PC-9 (cell line): ENCODE results near the gene AP1B1. TPM values are rescaled to one million over a fixed set of nuclear protein-coding genes. Genes with fewer than 3 reads are reported as not detected.
A peak's percentile ranks its signal among the peaks of the same experiment; 100 is the strongest.

Experiments
- BruUV-seq: library from RNA; stranded (reverse); fragments of 400-500 nt; replicated peaks from 2 replicates; lab custom pipeline; 2021; lab: Mats Ljungman, UMichigan
- CTCF ChIA-PET: fragments of 300-600 bp; sonication (Branson Sonifier 250); formaldehyde crosslinking; loops from one replicate; lab custom pipeline; 2022; ENCODE audit warnings: antibody characterized with exemption; lab: Charles Lee
- POLR2A ChIA-PET: fragments of 300-600 bp; sonication (Branson Sonifier 250); formaldehyde crosslinking; loops from one replicate; lab custom pipeline; 2022; ENCODE audit warnings: antibody characterized with exemption; ENCODE audit not compliant: unreplicated experiment; lab: Charles Lee
- DNase-seq, 2 experiments: peaks; one replicate each; pipeline versions ENCODE4 v3.0.0 to v3.0.0-alpha.2; 2015 to 2022; ENCODE audit warnings: mixed read lengths in 1 of 2
- H2AFZ ChIP-seq: fragments of 200-600 bp; sonication (generic); 2 replicates; pipeline ENCODE4 v1.8.1; 2017; ENCODE audit warnings: antibody characterized with exemption
- H3F3A ChIP-seq: fragments of 200-600 bp; sonication (generic); 2 replicates; pipeline ENCODE4 v1.8.1; 2017; ENCODE audit warnings: antibody characterized with exemption, mild to moderate bottlenecking, low read depth; ENCODE audit not compliant: insufficient read depth
- H3K27ac ChIP-seq: fragments of 200-600 bp; sonication (generic); 2 replicates; pipeline ENCODE4 v1.6.1; 2016; ENCODE audit warnings: mixed run types
- H3K27me3 ChIP-seq: fragments of 200-600 bp; sonication (generic); 2 replicates; pipeline ENCODE4 v1.6.1; 2016; ENCODE audit warnings: low read depth, mixed run types; ENCODE audit not compliant: insufficient read depth
- H3K36me3 ChIP-seq: fragments of 200-600 bp; sonication (generic); 2 replicates; pipeline ENCODE4 v1.6.1; 2016; ENCODE audit warnings: low read depth, mixed run types
- H3K4me1 ChIP-seq: fragments of 200-600 bp; sonication (generic); replicated peaks from 2 replicates; pipeline ENCODE4 v1.6.1; 2016; ENCODE audit warnings: mixed run types; ENCODE audit not compliant: insufficient read depth
- H3K4me2 ChIP-seq: fragments of 200-600 bp; sonication (generic); 2 replicates; pipeline ENCODE4 v1.6.1; 2017; ENCODE audit warnings: mixed run types
- H3K4me3 ChIP-seq: fragments of 200-600 bp; sonication (generic); 2 replicates; pipeline ENCODE4 v1.6.1; 2016; ENCODE audit warnings: mixed run types
- H3K79me2 ChIP-seq: fragments of 200-600 bp; sonication (generic); 2 replicates; pipeline ENCODE4 v1.6.1; 2017; ENCODE audit warnings: low read depth, mixed run types
- H3K9me2 ChIP-seq: fragments of 200-600 bp; sonication (generic); 2 replicates; pipeline ENCODE4 v1.8.1; 2017; ENCODE audit warnings: mild to moderate bottlenecking; ENCODE audit not compliant: insufficient read depth
- H3K9me3 ChIP-seq: fragments of 200-600 bp; sonication (generic); 2 replicates; pipeline ENCODE4 v1.8.1; 2016; ENCODE audit warnings: low read depth; ENCODE audit not compliant: insufficient read depth
- H4K20me1 ChIP-seq: fragments of 200-600 bp; sonication (generic); 2 replicates; pipeline ENCODE4 v1.8.1; 2017; ENCODE audit not compliant: insufficient read depth
- EZH2 ChIP-seq: fragments of 200-600 bp; sonication (generic); IDR thresholded peaks from 2 replicates; pipeline ENCODE4 v1.8.0; 2017; ENCODE audit warnings: antibody characterized with exemption, low read depth
- intact Hi-C: fragments of 100-400 bp; cut with micrococcal nuclease; formaldehyde crosslinking; loops from one replicate; pipeline ENCODE4 v1.10.0; 2022; ENCODE audit not compliant: unreplicated experiment
- total RNA-seq: library from RNA; stranded (reverse); gene quantifications from 2 replicates; pipeline ENCODE4 v1.2.3, GENCODE V29; 2021
- TF ChIP-seq, protein P1 (sequence below): fragments of 200-600 bp; sonication (generic); conservative IDR thresholded peaks from 2 replicates; pipeline ENCODE4 v1.6.1; 2017; ENCODE audit warnings: mixed run types, antibody characterized with exemption, mild to moderate bottlenecking, moderate library complexity

AP1B1 gene
- total RNA-seq, 1 experiment from 2014 or later, result 50.8 TPM

GRCh38 chr22:29390270-29390669, 1.9 kb upstream of the AP1B1 start:
- Histone ChIP-seq H3K4me3 (no peak overlapping the region), H3K9me2 (no peaks in the 10 kb centered on the region), H3K9me3 (no peaks in the 10 kb centered on the region), H2AFZ (no peak overlapping the region), H3F3A (no peaks in the 10 kb centered on the region; the same call in 1 of the 2 replicates), H3K36me3 (no peaks in the 10 kb centered on the region), H4K20me1 (no peaks in the 10 kb centered on the region), H3K4me1 (peaks cover 15% of the 10 kb centered on the region; the same call in 1 of the 2 replicates), H3K27me3 (no peaks in the 10 kb centered on the region), H3K27ac (no peak overlapping the region), H3K79me2 (peaks cover 32% of the 10 kb centered on the region), H3K4me2 (no peak overlapping the region)
- intact Hi-C loops, result no loop called here
- no peak for DNase-seq
- TF ChIP-seq, protein P1, sequence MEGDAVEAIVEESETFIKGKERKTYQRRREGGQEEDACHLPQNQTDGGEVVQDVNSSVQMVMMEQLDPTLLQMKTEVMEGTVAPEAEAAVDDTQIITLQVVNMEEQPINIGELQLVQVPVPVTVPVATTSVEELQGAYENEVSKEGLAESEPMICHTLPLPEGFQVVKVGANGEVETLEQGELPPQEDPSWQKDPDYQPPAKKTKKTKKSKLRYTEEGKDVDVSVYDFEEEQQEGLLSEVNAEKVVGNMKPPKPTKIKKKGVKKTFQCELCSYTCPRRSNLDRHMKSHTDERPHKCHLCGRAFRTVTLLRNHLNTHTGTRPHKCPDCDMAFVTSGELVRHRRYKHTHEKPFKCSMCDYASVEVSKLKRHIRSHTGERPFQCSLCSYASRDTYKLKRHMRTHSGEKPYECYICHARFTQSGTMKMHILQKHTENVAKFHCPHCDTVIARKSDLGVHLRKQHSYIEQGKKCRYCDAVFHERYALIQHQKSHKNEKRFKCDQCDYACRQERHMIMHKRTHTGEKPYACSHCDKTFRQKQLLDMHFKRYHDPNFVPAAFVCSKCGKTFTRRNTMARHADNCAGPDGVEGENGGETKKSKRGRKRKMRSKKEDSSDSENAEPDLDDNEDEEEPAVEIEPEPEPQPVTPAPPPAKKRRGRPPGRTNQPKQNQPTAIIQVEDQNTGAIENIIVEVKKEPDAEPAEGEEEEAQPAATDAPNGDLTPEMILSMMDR, result no peak
- no peak for TF ChIP-seq EZH2
- ChIA-PET POLR2A (no interaction called here), CTCF (no interaction called here)
- no TSS peak for BruUV-seq

DNA sequence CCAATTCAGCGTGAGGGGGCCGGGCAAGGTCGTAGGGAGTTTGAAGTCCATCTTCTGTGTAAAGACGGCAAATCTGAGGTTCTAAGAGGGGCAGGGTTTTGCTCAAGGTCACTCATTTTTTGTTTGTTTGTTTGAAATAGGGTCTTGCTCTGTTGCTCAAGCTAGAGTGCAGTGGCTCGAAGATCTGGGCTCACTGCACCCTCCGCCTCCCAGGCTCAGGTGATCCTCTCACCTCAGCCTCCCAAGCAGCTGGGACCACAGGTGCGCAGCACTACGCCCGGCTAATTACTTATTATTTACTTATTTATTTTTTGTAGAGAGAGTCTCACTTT, 355 bp upstream of the AP1B1 start:
- H3K27ac ChIP-seq, result no peak overlapping the region
- intact Hi-C loops, result loop anchor here (10.0 kb wide), 1 partner anchor 84 kb away; the partner anchor contains the start of gene GAS2L1
- no TSS peak for BruUV-seq
- no peaks in the 10 kb centered on the region; the same call in 1 of the 2 replicates for H3F3A ChIP-seq
- H3K9me3 ChIP-seq, result no peaks in the 10 kb centered on the region
- CTCF ChIA-PET, result interaction anchor here (0.6 kb wide), 1 partner anchor 494 kb away, joined by 12 read pairs; no protein-coding TSS in a partner anchor
- no peak for DNase-seq
- peak overlapping the region; percentile 76 for H3K4me3 ChIP-seq
- no peaks in the 10 kb centered on the region for H3K27me3 ChIP-seq
- no peaks in the 10 kb centered on the region for H4K20me1 ChIP-seq
- no peak for TF ChIP-seq EZH2
- TF ChIP-seq, protein P1, result no peak
- H3K9me2 ChIP-seq, result no peaks in the 10 kb centered on the region
- H3K4me2 ChIP-seq, result peak overlapping the region; percentile 99
- POLR2A ChIA-PET, result interaction anchor here (0.6 kb wide), 1 partner anchor 1703 kb away, joined by 6 read pairs; no protein-coding TSS in a partner anchor
- peak overlapping the region; percentile 93 for H2AFZ ChIP-seq
- peaks cover 45% of the 10 kb centered on the region for H3K79me2 ChIP-seq
- no peaks in the 10 kb centered on the region for H3K36me3 ChIP-seq
- H3K4me1 ChIP-seq, result peaks cover 15% of the 10 kb centered on the region; the same call in 1 of the 2 replicates

- DNase-seq, result no peak
- Histone ChIP-seq H3F3A (no peaks in the 10 kb centered on the region; the same call in 1 of the 2 replicates), H3K9me2 (no peaks in the 10 kb centered on the region), H3K9me3 (no peaks in the 10 kb centered on the region), H3K27ac (no peak overlapping the region), H3K27me3 (no peaks in the 10 kb centered on the region), H3K4me3 (peak overlapping the region; percentile 76; the same call in 1 of the 2 replicates), H3K4me1 (peaks cover 16% of the 10 kb centered on the region; the same call in 1 of the 2 replicates), H3K36me3 (no peaks in the 10 kb centered on the region), H3K4me2 (peak overlapping the region; percentile 99), H4K20me1 (no peaks in the 10 kb centered on the region), H2AFZ (no peak overlapping the region), H3K79me2 (peaks cover 63% of the 10 kb centered on the region)
- intact Hi-C loops, result loop anchor here (10.0 kb wide), 1 partner anchor 82 kb away; the partner anchor contains the start of gene GAS2L1
- TF ChIP-seq, protein P1, result no peak
- no peak for TF ChIP-seq EZH2
- BruUV-seq, result no TSS peak
- ChIA-PET CTCF (interaction anchor here (0.7 kb wide), 1 partner anchor 34 kb away, joined by 3 read pairs; no protein-coding TSS in a partner anchor), POLR2A (no interaction called here)
These were observed 1.7 kb downstream of the AP1B1 start for GRCh38 chr22:29386708-29387107.
